ENCODE measurements around the gene PARVA. TPM values are rescaled to one million over a fixed set of nuclear protein-coding genes. Genes with fewer than 3 reads are reported as not detected.

Gene PARVA
- total RNA-seq, 1 donor from 2014 or later: 15.0 TPM

- no peak overlapping the region for H3K4me3 Mint-ChIP-seq (ENCODE audit: unreplicated experiment)
- H3K4me1 Mint-ChIP-seq (ENCODE audit: low read depth, unreplicated experiment): peaks cover 5% of the 10 kb centered on the region
- no peak overlapping the region for H3K27ac Mint-ChIP-seq (ENCODE audit: unreplicated experiment)
- no peaks in the 10 kb centered on the region for H3K36me3 Mint-ChIP-seq (ENCODE audit: unreplicated experiment)
- DNase-seq: no peak
- TF ChIP-seq CTCF (IDR thresholded peaks at IDR 0.05; ENCODE audit: partially characterized antibody, unreplicated experiment): peak; percentile 12
- H3K27me3 Mint-ChIP-seq (ENCODE audit: unreplicated experiment): no peaks in the 10 kb centered on the region
- H3K9me3 Mint-ChIP-seq (ENCODE audit: unreplicated experiment): no peaks in the 10 kb centered on the region
These were observed 200.6 kb downstream of the PARVA start for GRCh38 chr11:12577725-12578644.

GRCh38 chr11:12581416-12581815 lies 204.0 kb downstream of the PARVA start:
- TF ChIP-seq CTCF (IDR thresholded peaks at IDR 0.05; ENCODE audit: partially characterized antibody, unreplicated experiment): no peak
- peaks cover 5% of the 10 kb centered on the region for H3K4me1 Mint-ChIP-seq (ENCODE audit: low read depth, unreplicated experiment)
- no peaks in the 10 kb centered on the region for H3K9me3 Mint-ChIP-seq (ENCODE audit: unreplicated experiment)
- no peak for DNase-seq
- H3K27me3 Mint-ChIP-seq (ENCODE audit: unreplicated experiment): no peaks in the 10 kb centered on the region
- no peaks in the 10 kb centered on the region for H3K36me3 Mint-ChIP-seq (ENCODE audit: unreplicated experiment)
- H3K4me3 Mint-ChIP-seq (ENCODE audit: unreplicated experiment): no peak overlapping the region
- H3K27ac Mint-ChIP-seq (ENCODE audit: unreplicated experiment): no peak overlapping the region

GRCh38 chr11:12581923-12582322 lies 204.6 kb downstream of the PARVA start:
- Mint-ChIP-seq H3K27ac (ENCODE audit: unreplicated experiment) (no peak overlapping the region), H3K27me3 (ENCODE audit: unreplicated experiment) (no peaks in the 10 kb centered on the region), H3K36me3 (ENCODE audit: unreplicated experiment) (no peaks in the 10 kb centered on the region), H3K4me1 (ENCODE audit: low read depth, unreplicated experiment) (peaks cover 5% of the 10 kb centered on the region), H3K9me3 (ENCODE audit: unreplicated experiment) (no peaks in the 10 kb centered on the region), H3K4me3 (ENCODE audit: unreplicated experiment) (no peak overlapping the region)
- DNase-seq: no peak
- TF ChIP-seq CTCF (IDR thresholded peaks at IDR 0.05; ENCODE audit: partially characterized antibody, unreplicated experiment): no peak
